ENCODE measurements around the gene SURF1. TPM values are rescaled to one million over a fixed set of nuclear protein-coding genes. Genes with fewer than 3 reads are reported as not detected.
A peak's percentile ranks its signal among the peaks of the same experiment; 100 is the strongest.

SURF1 gene
- total RNA-seq, 4 donors from 2014 or later: 20.1 to 54.3 (median 36.3) TPM

- intact Hi-C loops (cut with DNase I; ENCODE audit: low total_unique reads): no loop called here
- DNase-seq (ENCODE audit: low spot score in 2 of 2): peak in 1 of 2 donors; percentile 90
- WGBS, 2 donors: 0% methylated on average over 30 to 35 of the region's 41 CpGs
Observed at GRCh38 chr9:133347515-133347984, 8.7 kb downstream of the SURF1 start.

GRCh38 chr9:133346021-133346785 is 10.1 kb downstream of the SURF1 start:
- WGBS, 2 donors: 65 to 73% methylated on average over 11 to 12 of the region's 15 CpGs
- no peak for DNase-seq (ENCODE audit: low spot score in 2 of 2)
- no peak overlapping the region for H3K4me3 ChIP-seq (ENCODE audit: low read depth, poor library complexity, severe bottlenecking)
- intact Hi-C loops (cut with DNase I; ENCODE audit: low total_unique reads): no loop called here
- TF ChIP-seq CTCF (IDR thresholded peaks at IDR 0.05) (no peak), POLR2A (IDR thresholded peaks at IDR 0.05) (no peak)

More at GRCh38 chr9:133347515-133347984, 8.7 kb downstream of the SURF1 start:
- TF ChIP-seq CTCF (IDR thresholded peaks at IDR 0.05) (no peak), POLR2A (IDR thresholded peaks at IDR 0.05) (no peak)
- H3K4me3 ChIP-seq (ENCODE audit: low read depth, poor library complexity, severe bottlenecking): peak overlapping the region; percentile 100

- 86 to 98% methylated on average over 6 of the region's 6 CpGs for WGBS, 2 donors
- no peak for DNase-seq (ENCODE audit: low spot score in 2 of 2)
- intact Hi-C loops (cut with DNase I; ENCODE audit: low total_unique reads): no loop called here
- H3K4me3 ChIP-seq (ENCODE audit: low read depth, poor library complexity, severe bottlenecking): no peak overlapping the region
- no peak for TF ChIP-seq POLR2A (IDR thresholded peaks at IDR 0.05)
- TF ChIP-seq CTCF (IDR thresholded peaks at IDR 0.05): no peak
Observed at GRCh38 chr9:133345596-133345995, 10.7 kb downstream of the SURF1 start.

GRCh38 chr9:133344979-133345378 is 11.3 kb downstream of the SURF1 start:
- no peak overlapping the region for H3K4me3 ChIP-seq (ENCODE audit: low read depth, poor library complexity, severe bottlenecking)
- intact Hi-C loops (cut with DNase I; ENCODE audit: low total_unique reads): no loop called here
- no peak for TF ChIP-seq CTCF (IDR thresholded peaks at IDR 0.05)
- TF ChIP-seq POLR2A (IDR thresholded peaks at IDR 0.05): no peak
- WGBS, 2 donors: 91% methylated on average over 12 of the region's 12 CpGs
- no peak for DNase-seq (ENCODE audit: low spot score in 2 of 2)

- intact Hi-C loops (cut with DNase I; ENCODE audit: low total_unique reads): no loop called here
- DNase-seq (ENCODE audit: low spot score in 2 of 2): no peak
- WGBS, 2 donors: 93 to 96% methylated on average over 15 to 19 of the region's 19 CpGs
- no peak overlapping the region for H3K4me3 ChIP-seq (ENCODE audit: low read depth, poor library complexity, severe bottlenecking)
- TF ChIP-seq CTCF (IDR thresholded peaks at IDR 0.05): no peak
- no peak for TF ChIP-seq POLR2A (IDR thresholded peaks at IDR 0.05)
Observed at GRCh38 chr9:133344071-133344470, 12.2 kb downstream of the SURF1 start.
